ENCODE data around the gene CMSS1. TPM values are rescaled to one million over a fixed set of nuclear protein-coding genes. Genes with fewer than 3 reads are reported as not detected.

The CMSS1 gene
- total RNA-seq, 1 donor from 2014 or later = 28.4 TPM

DNA sequence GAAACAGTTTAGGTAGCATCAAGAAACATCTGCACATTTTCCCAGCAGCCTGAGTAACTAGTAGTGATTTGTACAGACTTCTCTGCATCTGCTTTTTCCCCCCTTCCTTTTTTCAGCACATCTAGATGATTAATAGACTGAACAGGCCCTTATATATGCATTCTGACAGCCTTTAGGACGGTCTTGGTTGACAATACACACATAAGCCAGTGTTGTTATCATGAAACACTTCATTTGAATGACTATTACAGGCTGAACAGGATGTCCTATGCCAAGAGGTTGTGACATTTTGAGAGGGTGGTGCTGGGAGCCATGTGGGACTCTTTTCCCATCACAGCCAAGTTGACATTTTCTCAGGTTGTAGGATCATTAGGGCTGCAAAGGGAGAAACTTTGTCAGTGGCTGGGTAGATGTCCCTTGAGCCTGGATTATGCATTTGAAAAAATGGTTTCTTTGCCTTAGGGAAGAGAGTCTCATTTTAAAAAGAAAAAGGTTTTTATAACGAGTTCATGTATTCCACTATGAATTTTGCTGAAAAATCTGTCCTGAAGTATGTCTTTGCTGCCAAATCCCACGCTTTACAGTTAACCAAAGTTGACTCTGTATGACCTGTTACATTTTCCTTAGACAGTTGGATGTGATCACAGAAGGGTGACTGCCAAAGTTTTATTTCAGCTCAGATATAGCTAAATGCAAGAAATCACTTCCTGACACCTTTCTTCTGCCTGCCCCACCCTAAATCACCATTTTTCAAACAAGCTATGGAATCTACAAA, 223.0 kb downstream of the CMSS1 start:
- no peak overlapping the region for H3K4me3 ChIP-seq (ENCODE audit: low read depth, low read length)
- no peak for DNase-seq (ENCODE audit: low read depth)
- TF ChIP-seq, protein P1, sequence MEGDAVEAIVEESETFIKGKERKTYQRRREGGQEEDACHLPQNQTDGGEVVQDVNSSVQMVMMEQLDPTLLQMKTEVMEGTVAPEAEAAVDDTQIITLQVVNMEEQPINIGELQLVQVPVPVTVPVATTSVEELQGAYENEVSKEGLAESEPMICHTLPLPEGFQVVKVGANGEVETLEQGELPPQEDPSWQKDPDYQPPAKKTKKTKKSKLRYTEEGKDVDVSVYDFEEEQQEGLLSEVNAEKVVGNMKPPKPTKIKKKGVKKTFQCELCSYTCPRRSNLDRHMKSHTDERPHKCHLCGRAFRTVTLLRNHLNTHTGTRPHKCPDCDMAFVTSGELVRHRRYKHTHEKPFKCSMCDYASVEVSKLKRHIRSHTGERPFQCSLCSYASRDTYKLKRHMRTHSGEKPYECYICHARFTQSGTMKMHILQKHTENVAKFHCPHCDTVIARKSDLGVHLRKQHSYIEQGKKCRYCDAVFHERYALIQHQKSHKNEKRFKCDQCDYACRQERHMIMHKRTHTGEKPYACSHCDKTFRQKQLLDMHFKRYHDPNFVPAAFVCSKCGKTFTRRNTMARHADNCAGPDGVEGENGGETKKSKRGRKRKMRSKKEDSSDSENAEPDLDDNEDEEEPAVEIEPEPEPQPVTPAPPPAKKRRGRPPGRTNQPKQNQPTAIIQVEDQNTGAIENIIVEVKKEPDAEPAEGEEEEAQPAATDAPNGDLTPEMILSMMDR (conservative IDR thresholded peaks at IDR 0.05; ENCODE audit: low read depth, low read length) = no peak

DNA sequence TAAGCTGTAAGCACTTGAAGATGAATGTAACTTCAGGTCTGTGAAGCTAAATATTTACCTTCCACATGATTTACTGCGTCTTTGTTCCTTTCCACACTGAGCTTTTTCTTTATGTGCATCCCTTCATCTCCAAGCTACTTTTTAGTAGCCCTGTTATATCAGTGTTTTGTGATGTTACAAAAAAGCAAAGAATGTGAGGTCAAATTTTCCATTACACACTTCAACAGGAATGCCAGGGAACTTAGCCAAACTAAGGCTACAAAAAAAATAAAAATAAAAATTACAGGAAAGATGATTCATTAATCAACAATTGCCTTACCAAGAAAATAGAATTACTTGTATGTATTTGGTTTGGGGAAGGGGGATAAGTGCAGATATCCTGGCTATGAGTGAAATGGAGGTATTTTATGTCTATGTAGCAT, 223.7 kb downstream of the CMSS1 start:
- TF ChIP-seq, protein P1 (conservative IDR thresholded peaks at IDR 0.05; ENCODE audit: low read depth, low read length) = no peak
- peak; percentile 83 for DNase-seq (ENCODE audit: low read depth)
- H3K4me3 ChIP-seq (ENCODE audit: low read depth, low read length) = no peak overlapping the region

DNA sequence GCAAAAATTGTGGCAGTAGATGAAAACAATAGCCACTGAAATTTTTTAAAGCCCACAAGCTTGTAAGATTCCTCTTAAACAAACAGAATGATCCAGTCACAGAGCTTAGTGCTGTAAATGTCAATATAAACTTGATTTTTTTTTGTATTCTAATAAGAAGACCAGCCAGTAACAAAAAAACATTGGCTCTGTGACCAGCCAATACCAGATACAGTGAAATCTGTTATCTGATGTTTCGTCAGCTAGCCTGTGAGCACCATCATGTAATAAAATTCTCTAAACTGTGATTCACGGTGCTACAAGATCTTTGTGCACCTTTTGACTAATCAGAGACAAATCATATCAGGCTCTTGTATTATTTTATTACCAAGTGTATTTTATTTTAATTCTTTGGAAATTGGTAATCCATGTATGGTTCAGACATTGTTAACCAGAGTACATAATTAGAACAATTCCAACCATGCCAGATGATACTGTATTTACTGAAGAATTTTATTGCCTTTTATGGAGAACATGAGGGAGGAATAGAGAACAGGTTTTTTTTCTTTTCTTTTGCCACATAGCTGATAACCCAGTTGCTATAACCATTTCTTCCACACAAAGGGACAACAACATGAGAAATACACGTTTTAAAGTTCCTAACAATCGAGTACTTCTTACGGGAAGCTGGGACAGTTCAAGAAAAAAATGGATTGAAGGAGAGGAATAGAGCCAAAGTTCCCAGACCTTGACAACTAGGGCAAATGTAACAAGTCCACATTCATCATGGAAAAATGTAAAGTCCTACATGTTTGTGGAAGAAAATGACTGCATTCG, 224.7 kb downstream of the CMSS1 start:
- no peak overlapping the region for H3K4me3 ChIP-seq (ENCODE audit: low read depth, low read length)
- TF ChIP-seq, protein P1 (conservative IDR thresholded peaks at IDR 0.05; ENCODE audit: low read depth, low read length) = no peak

DNA sequence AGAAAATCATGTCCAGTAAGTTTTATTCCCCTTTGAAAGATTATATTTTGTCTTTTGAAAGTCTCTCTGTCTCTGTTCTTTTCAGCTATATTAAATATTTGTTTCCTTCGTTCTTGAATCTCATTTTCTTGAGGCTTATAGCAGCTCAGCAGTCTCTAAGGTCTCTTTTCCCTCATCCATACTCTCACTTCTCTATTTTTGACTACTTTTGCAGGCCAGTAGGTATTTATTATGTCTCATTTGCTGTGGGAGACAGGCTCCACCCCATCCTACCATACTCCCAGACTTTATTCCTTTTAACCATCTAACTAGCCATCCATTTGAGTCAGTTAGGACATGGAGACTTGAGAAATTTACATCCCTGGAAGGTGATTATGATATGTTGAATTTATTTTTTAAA, 225.6 kb downstream of the CMSS1 start:
- TF ChIP-seq, protein P1 (conservative IDR thresholded peaks at IDR 0.05; ENCODE audit: low read depth, low read length) = no peak
- DNase-seq (ENCODE audit: low read depth) = no peak
- H3K4me3 ChIP-seq (ENCODE audit: low read depth, low read length) = no peak overlapping the region

More for the DNA sequence above, 224.7 kb downstream of the CMSS1 start:
- DNase-seq (ENCODE audit: low read depth) = no peak

DNA sequence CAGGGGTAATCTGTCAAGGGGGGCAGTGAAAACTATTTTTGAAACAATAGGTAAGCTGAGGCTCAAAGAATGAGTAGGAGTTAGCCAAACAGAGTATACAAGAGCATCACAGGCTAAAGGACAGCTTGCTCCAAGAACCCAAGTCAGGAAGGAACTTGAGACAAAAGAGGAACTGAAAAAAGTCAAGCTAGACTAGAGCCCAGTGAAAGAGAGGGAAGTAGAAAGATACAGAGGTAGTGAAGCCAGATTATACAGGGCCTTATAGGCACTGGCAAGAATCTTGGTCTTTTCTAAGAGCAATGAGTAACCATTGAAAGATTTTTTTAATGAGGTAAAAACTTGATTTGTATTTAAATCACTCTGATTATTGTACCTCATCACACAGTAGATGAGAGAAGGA, 226.7 kb downstream of the CMSS1 start:
- no peak overlapping the region for H3K4me3 ChIP-seq (ENCODE audit: low read depth, low read length)
- DNase-seq (ENCODE audit: low read depth) = no peak
- TF ChIP-seq, protein P1 (conservative IDR thresholded peaks at IDR 0.05; ENCODE audit: low read depth, low read length) = no peak

DNA sequence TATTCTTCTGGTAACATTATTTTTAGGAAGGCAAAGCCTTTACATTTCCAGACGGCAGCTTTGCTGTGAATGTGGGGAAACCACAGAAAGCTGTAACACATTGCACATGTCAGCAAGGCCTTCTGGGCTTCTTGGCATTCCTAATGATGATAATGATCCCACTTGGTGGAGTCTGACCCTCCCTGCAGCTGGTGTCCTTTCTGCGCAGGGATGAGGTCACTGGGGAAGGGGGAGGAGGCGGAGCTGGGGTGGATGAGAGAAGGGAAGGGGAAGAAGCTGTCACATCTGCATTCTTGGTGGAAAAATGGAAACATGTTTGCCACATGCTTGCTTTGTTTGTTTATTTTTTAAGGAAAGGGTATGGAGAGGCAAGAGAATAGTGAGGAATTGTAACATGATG, 228.0 kb downstream of the CMSS1 start:
- DNase-seq (ENCODE audit: low read depth) = no peak
- TF ChIP-seq, protein P1 (conservative IDR thresholded peaks at IDR 0.05; ENCODE audit: low read depth, low read length) = no peak
- H3K4me3 ChIP-seq (ENCODE audit: low read depth, low read length) = no peak overlapping the region

Measured in epithelial cell of proximal tubule (primary cell).